DND-41 (cell line): Measurements from ENCODE around the gene GPC6.
A peak's percentile ranks its signal among the peaks of the same experiment; 100 is the strongest.

ENCODE experiments used
- ATAC-seq: fragments of 200-7000 bp; cut with Tn5 transposase; 3 replicates; pipeline ENCODE4 v1.9.1; 2021; ENCODE audit warnings: low read depth; ENCODE audit not compliant: insufficient read depth
- DNase-seq: peaks from one replicate; pipeline ENCODE4 v3.0.0-alpha.2; 2020
- H2AFZ ChIP-seq: 2 replicates; pipeline ENCODE4 v1.6.0; 2012; ENCODE audit warnings: low read depth, low read length
- H3K27ac ChIP-seq: 2 replicates; pipeline ENCODE4 v1.5.1; 2012; ENCODE audit warnings: low read length, inconsistent platforms
- H3K27me3 ChIP-seq: fragments of 200-600 bp; sonication (generic); 2 replicates; pipeline ENCODE4 v1.6.0; 2012; ENCODE audit warnings: low read length, mild to moderate bottlenecking, inconsistent platforms; ENCODE audit not compliant: insufficient read depth, poor library complexity
- H3K36me3 ChIP-seq: 2 replicates; pipeline ENCODE4 v1.5.1; 2012; ENCODE audit warnings: low read length, inconsistent platforms; ENCODE audit not compliant: insufficient read depth
- H3K4me1 ChIP-seq: 2 replicates; pipeline ENCODE4 v1.5.1; 2012; ENCODE audit warnings: mild to moderate bottlenecking, low read length; ENCODE audit not compliant: insufficient read depth
- H3K4me2 ChIP-seq: 2 replicates; pipeline ENCODE4 v1.6.0; 2012; ENCODE audit warnings: mild to moderate bottlenecking, moderate library complexity, low read length, inconsistent platforms; ENCODE audit not compliant: insufficient read depth
- H3K4me3 ChIP-seq, 2 experiments: fragments of 200-600 bp in 1 of 2; shearing (Covaris generic) in 1 of 2; 2 replicates each; pipeline ENCODE4 v1.5.1; 2012 to 2016; ENCODE audit warnings: inconsistent platforms in 2 of 2, low read length in 2 of 2, mild to moderate bottlenecking in 2 of 2, low read depth in 1 of 2, moderate library complexity in 1 of 2
- H3K79me2 ChIP-seq: 2 replicates; pipeline ENCODE4 v1.6.0; 2012; ENCODE audit warnings: low read length, inconsistent platforms; ENCODE audit not compliant: insufficient read depth
- H3K9ac ChIP-seq: 2 replicates; pipeline ENCODE4 v1.6.0; 2012; ENCODE audit warnings: low read depth, mild to moderate bottlenecking, inconsistent platforms, low read length, moderate library complexity
- H3K9me3 ChIP-seq: 2 replicates; pipeline ENCODE4 v1.5.1; 2012; ENCODE audit warnings: low read length, moderate library complexity, mild to moderate bottlenecking, inconsistent platforms; ENCODE audit not compliant: insufficient read depth, severe bottlenecking
- H4K20me1 ChIP-seq: 2 replicates; pipeline ENCODE4 v1.6.0; 2012; ENCODE audit warnings: low read length; ENCODE audit not compliant: insufficient read depth
- CTCF ChIP-seq: IDR thresholded peaks from 2 replicates; pipeline ENCODE4 v1.5.1; 2012; ENCODE audit warnings: borderline replicate concordance, low read length, moderate library complexity, mild to moderate bottlenecking; ENCODE audit not compliant: poor library complexity, severe bottlenecking; ENCODE audit errors: extremely low read depth
- EZH2 ChIP-seq: IDR thresholded peaks from 3 replicates; pipeline ENCODE4 v1.6.1; 2012; ENCODE audit warnings: borderline replicate concordance, low read depth, mild to moderate bottlenecking, moderate library complexity, low read length, inconsistent platforms; ENCODE audit not compliant: severe bottlenecking

GPC6 gene

GRCh38 chr13:94395860-94396259, 1169.3 kb downstream of the GPC6 start:
- Histone ChIP-seq H3K9ac (no peak overlapping the region), H3K27ac (no peak overlapping the region), H3K27me3 (peaks cover 4% of the 10 kb centered on the region), H3K4me1 (no peaks in the 10 kb centered on the region), H3K36me3 (no peaks in the 10 kb centered on the region), H2AFZ (no peak overlapping the region), H3K9me3 (no peaks in the 10 kb centered on the region), H3K4me2 (no peak overlapping the region), H4K20me1 (no peaks in the 10 kb centered on the region), H3K79me2 (no peaks in the 10 kb centered on the region), H3K4me3 (no peak overlapping the region)
- no peak for DNase-seq
- 0 out of 3 replicates have a peak, but pooled peaks have one; percentile 31 for ATAC-seq
- TF ChIP-seq EZH2 (no peak), CTCF (no peak)

- H3K79me2 ChIP-seq: no peaks in the 10 kb centered on the region
- no peak for TF ChIP-seq EZH2
- no peak for TF ChIP-seq CTCF
- no peak overlapping the region for H3K4me3 ChIP-seq
- no peak for DNase-seq
- H3K9ac ChIP-seq: no peak overlapping the region
- ATAC-seq: no peak
- H3K27me3 ChIP-seq: peaks cover 2% of the 10 kb centered on the region
- no peaks in the 10 kb centered on the region for H3K4me1 ChIP-seq
- H3K36me3 ChIP-seq: no peaks in the 10 kb centered on the region
- H2AFZ ChIP-seq: no peak overlapping the region
- no peaks in the 10 kb centered on the region for H3K9me3 ChIP-seq
- H3K4me2 ChIP-seq: no peak overlapping the region
- H4K20me1 ChIP-seq: no peaks in the 10 kb centered on the region
- H3K27ac ChIP-seq: no peak overlapping the region
These were observed 1173.2 kb downstream of the GPC6 start for GRCh38 chr13:94399812-94400211.

- no peak overlapping the region for H3K27ac ChIP-seq
- H2AFZ ChIP-seq: no peak overlapping the region
- no peak overlapping the region for H3K4me3 ChIP-seq
- DNase-seq: no peak
- H3K9ac ChIP-seq: no peak overlapping the region
- TF ChIP-seq CTCF (no peak), EZH2 (no peak)
- H3K36me3 ChIP-seq: no peaks in the 10 kb centered on the region
- no peak overlapping the region for H3K4me2 ChIP-seq
- H4K20me1 ChIP-seq: no peaks in the 10 kb centered on the region
- no peaks in the 10 kb centered on the region for H3K4me1 ChIP-seq
- H3K79me2 ChIP-seq: no peaks in the 10 kb centered on the region
- H3K9me3 ChIP-seq: no peaks in the 10 kb centered on the region
- no peak for ATAC-seq
- peaks cover 2% of the 10 kb centered on the region for H3K27me3 ChIP-seq
These were observed 1174.3 kb downstream of the GPC6 start for GRCh38 chr13:94400874-94401273.
